GM13976 (cell line): ENCODE data around the gene BCAS3.

Experiments used
- DNase-seq: peaks from one replicate; pipeline ENCODE4 v3.0.0; 2012; ENCODE audit warnings: low spot score
- in situ Hi-C: fragments of 300-500 bp; cut with MboI; formaldehyde crosslinking; loops from one replicate; pipeline ENCODE4 v1.12.0; 2022; ENCODE audit warnings: low sequenced_read_pairs, mixed read lengths, inconsistent platforms; ENCODE audit not compliant: unreplicated experiment
- TF ChIP-seq, protein P1 (sequence below): IDR thresholded peaks from 2 replicates; pipeline ENCODE4 v1.5.1; 2012; ENCODE audit warnings: borderline replicate concordance, mild to moderate bottlenecking; ENCODE audit not compliant: insufficient read depth; ENCODE audit errors: extremely low read depth, missing control alignments, control extremely low read depth

BCAS3 gene

DNA sequence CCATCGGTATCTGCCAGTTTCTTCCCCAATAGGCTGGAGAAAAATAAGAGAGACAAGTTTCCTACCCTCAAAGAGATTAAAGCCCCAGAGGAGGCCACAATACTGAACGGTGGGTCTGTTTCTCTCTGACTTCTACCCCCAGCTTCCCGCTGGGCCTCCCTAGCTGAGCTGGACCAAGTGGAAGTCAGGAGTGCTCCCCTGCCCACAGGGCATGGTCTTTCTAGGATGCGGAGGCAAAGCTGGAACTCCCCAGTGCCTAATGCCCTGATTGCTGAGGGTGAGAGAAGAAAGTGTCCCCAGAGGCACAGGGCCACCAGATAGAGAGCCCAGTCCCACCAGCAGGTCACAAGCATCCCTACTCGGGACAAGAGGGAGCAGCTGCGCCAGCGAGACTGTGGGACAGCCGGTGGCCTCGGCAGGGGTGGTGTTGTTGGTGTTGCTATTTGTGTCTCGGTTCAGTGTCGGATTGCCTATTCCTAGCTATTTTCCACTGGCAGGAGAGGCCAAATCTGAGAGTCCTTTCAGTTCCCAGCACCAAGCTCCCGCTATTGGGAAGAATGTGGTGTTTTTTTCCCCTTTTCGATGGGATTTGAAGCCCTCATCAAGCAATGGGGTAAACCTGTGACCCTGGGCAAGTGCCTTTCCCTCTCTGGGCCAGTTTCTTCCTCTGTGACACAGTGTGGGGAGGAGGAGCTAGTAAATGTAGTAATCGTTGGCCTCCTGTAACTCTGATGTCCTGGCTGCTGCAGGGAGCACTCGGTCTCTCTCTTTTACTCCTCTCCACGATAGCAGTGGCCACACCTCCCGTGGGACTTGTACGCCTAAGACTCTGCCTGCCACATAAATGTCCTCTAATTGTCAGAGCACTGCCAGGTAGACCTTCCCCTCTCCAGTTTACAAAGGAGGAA is 699.5 kb downstream of the BCAS3 start:
- no peak for DNase-seq
- in situ Hi-C loops: no loop called here
- TF ChIP-seq, protein P1, sequence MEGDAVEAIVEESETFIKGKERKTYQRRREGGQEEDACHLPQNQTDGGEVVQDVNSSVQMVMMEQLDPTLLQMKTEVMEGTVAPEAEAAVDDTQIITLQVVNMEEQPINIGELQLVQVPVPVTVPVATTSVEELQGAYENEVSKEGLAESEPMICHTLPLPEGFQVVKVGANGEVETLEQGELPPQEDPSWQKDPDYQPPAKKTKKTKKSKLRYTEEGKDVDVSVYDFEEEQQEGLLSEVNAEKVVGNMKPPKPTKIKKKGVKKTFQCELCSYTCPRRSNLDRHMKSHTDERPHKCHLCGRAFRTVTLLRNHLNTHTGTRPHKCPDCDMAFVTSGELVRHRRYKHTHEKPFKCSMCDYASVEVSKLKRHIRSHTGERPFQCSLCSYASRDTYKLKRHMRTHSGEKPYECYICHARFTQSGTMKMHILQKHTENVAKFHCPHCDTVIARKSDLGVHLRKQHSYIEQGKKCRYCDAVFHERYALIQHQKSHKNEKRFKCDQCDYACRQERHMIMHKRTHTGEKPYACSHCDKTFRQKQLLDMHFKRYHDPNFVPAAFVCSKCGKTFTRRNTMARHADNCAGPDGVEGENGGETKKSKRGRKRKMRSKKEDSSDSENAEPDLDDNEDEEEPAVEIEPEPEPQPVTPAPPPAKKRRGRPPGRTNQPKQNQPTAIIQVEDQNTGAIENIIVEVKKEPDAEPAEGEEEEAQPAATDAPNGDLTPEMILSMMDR: no peak

DNA sequence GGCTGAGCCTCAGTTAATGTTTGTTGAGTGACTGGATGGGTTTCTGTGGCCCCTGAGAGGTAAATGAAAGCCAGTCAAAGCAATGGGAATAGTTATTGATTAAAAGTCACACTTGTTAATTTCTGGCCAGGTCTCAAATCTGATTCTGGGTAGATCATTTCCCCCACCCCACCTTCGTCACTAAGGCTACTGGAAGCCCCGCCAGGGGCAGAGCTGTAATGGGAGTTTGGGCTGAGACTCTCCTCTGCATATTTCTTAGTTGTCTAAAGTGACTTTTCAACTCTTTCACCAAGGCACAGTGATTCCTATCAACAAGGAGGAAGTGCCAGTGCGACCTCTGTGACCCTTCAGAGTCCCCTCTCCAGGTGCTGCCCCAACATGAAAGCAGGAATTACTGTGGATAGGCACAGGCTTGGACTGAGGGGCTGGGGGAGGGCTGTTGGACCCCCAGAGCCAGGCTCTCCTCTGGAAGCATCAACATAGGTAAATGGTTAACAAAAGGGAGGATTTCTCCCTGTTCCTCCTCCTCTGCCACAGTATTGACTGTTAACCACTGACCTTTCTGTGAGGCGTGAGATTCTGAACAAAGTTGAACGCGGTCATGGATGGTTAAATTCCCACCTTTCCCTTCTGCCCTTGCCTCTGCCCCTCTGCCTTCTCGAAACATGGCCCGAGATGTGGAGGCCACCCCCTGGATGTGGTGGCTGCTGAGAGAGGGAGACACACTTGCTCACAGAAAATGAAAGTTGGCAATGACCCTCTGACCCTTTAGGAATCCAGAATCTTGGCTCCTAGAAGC is 701.2 kb downstream of the BCAS3 start:
- no peak for DNase-seq
- in situ Hi-C loops: no loop called here
- TF ChIP-seq, protein P1: no peak

DNA sequence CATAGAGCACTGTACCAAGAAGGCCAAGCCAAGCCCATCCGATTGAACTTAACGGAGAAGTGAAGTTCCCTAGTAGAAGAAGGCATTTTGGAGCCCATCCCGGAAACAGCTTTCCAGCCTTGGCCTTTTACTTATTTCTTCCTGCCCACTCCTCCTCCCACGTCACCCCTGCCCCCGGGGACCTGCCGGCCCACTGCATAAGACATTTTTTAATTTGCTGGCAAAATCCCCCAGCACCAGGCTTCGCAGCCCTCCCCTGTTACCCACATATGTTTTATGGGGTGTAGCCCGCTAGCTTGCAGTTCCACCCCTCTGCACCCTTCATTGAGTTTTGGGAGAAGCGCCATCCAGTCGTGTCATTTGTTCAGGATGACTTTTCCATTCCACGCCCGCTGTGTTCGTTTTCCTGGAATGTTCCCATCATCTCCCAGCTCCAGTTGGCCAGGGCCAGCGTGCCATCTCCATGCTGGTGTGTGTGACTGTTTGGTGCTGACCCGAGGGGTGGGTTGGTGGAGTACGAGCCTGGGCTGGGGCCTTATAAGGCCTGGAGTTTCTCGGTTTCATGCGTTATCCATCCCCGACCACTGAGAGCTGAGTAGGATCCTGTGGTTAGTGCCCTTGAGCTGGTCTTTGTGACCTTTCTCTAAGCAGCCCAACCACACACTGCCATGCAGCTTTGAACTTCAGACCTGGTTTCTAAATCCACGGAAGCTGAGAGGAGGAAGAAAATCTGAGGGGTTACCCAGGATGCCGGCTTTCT is 702.0 kb downstream of the BCAS3 start:
- TF ChIP-seq, protein P1: no peak
- DNase-seq: no peak
- in situ Hi-C loops: no loop called here

DNA sequence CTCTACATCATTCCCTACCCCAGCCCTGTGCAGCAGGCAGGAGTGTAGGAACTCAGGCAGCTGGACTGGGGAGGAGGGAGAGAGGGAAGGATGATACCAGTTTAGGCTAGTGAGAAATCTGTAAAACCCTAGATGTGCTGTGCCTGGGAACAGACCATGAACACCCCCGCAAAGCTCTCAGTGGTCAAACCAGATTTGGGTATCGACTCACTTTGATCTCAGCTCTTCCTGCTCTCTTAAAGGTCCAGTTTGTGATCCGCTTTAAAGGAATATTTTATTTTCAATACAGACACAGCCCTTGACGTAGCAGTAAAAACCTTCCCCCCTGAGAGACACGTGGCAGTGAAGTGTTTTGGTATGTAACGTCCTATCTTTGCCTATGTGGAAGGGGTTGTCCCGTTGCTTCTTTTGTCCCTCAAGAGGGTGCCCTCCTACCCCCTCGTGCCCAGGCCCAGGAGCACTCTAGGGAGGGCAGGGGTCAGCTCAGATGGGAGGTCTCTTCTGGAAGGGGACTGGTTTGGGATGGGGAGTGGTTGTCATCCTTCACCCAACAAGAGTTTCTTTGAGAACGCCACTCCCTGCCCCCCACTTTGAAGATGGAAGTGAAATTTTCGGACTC is 702.7 kb downstream of the BCAS3 start:
- TF ChIP-seq, protein P1: no peak
- no peak for DNase-seq
- in situ Hi-C loops: no loop called here

DNA sequence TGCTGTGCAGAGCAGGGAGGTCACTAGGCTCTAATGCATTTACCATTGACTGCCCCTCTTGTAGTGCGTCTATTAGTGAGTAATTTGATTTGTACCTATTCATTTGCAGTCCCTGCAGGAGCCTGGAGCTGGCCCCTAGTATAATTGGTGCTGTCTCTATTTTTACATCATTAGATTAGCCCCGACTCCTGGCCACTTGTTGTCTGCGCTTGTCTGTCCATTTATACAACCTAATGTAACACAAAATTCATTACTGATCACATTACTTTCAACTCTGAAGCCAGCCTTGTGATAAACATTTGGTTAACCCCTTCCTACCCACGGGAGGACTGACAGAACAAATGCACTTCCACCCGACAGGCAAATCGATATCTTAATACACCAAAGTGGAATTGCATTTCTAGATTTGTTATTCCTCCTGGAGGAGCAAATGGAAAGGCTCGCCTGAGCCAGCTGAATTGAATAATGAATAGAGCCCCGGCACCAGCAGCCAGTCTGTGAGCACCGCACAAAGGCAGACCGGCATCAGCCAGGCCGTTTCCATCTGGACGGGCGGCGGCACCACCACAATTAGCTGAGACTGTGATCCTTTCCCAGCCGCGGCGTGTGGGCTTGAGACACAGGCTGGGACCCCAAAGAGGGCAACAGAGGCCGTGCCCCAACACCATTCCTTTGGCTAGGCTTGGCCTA is 703.3 kb downstream of the BCAS3 start:
- in situ Hi-C loops: no loop called here

More for the DNA sequence above, 703.3 kb downstream of the BCAS3 start:
- TF ChIP-seq, protein P1: no peak
- no peak for DNase-seq
